ENCODE data around the gene UBE2L3. TPM values are rescaled to one million over a fixed set of nuclear protein-coding genes. Genes with fewer than 3 reads are reported as not detected.

UBE2L3 gene
- total and polyA plus RNA-seq, 2 donors (not counting 1 experiment from before 2014, with no cell fraction given), result 13.5 to 30.9 TPM

DNA sequence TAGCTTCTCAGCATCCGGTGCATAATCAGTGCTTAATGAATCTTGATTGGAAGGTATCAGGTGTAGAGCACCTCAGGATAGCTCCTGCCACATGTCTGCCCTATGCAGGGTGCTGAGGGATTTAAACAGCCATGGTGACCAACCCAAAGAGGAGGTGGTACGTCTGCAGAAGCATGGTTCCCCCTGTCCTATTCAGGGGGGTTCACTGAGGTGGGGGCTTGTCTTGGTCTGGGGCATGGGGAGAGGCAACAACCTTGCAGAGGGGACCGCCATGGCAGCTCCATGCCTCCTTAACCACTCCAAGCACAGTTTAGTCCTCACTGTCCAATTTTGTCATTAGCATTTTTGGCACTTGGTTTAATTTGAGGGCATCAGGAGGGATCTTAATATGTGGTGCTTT lies 24.9 kb downstream of the UBE2L3 start:
- peaks cover 0 to 53% of the 10 kb centered on the region in 2 experiments for H3K36me3 ChIP-seq (replicated peaks in 1 of 2; ENCODE audit: control extremely low read depth in 1 of 2, control insufficient read depth in 1 of 2, extremely low read depth in 1 of 2, insufficient read depth in 2 of 2, low read length in 1 of 2)
- no peaks in the 10 kb centered on the region for H3K9me3 Mint-ChIP-seq (ENCODE audit: insufficient read depth)

More for the DNA sequence above, 24.9 kb downstream of the UBE2L3 start:
- 100% methylated on average over 1 of the region's 3 CpGs for WGBS (ENCODE audit: insufficient coverage)
- peaks cover 0 to 5% (median 0%) of the 10 kb centered on the region in 3 donors for H3K9me3 ChIP-seq (ENCODE audit: control extremely low read depth in 1 of 3, control insufficient read depth in 2 of 3, insufficient read depth in 1 of 3, low read length in 2 of 3)
- H3K9ac ChIP-seq (ENCODE audit: low read length), result no peak overlapping the region
- peaks cover 100% of the 10 kb centered on the region for H4K20me1 ChIP-seq (ENCODE audit: control insufficient read depth, insufficient read depth, low read length, poor library complexity, severe bottlenecking)
- intact Hi-C loops (cut with micrococcal nuclease), result no loop called here
- TF ChIP-seq EZH2 (IDR thresholded peaks at IDR 0.05; ENCODE audit: borderline replicate concordance, insufficient read depth, low read depth, low read length, poor library complexity, severe bottlenecking), result no peak
- TF ChIP-seq, protein P1, sequence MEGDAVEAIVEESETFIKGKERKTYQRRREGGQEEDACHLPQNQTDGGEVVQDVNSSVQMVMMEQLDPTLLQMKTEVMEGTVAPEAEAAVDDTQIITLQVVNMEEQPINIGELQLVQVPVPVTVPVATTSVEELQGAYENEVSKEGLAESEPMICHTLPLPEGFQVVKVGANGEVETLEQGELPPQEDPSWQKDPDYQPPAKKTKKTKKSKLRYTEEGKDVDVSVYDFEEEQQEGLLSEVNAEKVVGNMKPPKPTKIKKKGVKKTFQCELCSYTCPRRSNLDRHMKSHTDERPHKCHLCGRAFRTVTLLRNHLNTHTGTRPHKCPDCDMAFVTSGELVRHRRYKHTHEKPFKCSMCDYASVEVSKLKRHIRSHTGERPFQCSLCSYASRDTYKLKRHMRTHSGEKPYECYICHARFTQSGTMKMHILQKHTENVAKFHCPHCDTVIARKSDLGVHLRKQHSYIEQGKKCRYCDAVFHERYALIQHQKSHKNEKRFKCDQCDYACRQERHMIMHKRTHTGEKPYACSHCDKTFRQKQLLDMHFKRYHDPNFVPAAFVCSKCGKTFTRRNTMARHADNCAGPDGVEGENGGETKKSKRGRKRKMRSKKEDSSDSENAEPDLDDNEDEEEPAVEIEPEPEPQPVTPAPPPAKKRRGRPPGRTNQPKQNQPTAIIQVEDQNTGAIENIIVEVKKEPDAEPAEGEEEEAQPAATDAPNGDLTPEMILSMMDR (IDR thresholded peaks at IDR 0.05), result no peak
- ChIA-PET CTCF (interaction anchor here (0.9 kb wide), 1 partner anchor 37 kb away, joined by 3 read pairs; no protein-coding TSS in a partner anchor), POLR2A (no interaction called here)
- Mint-ChIP-seq H3K4me1 (peaks cover 59% of the 10 kb centered on the region), H3K27me3 (no peaks in the 10 kb centered on the region), H3K27ac (no peak overlapping the region), H3K4me3 (no peak overlapping the region)
- no peak overlapping the region for H2AFZ ChIP-seq (ENCODE audit: insufficient read depth, low read depth, low read length, poor library complexity, severe bottlenecking)
- no peak overlapping the region for H3K27ac ChIP-seq (ENCODE audit: low read length in 2 of 2)
- peaks cover 97% of the 10 kb centered on the region for H3K79me2 ChIP-seq (ENCODE audit: control insufficient read depth, insufficient read depth, low read length)
- DNase-seq (no peak), ATAC-seq (ENCODE audit: low read depth) (no peak)
- H3K27me3 ChIP-seq (replicated peaks in 1 of 4; ENCODE audit: control extremely low read depth in 1 of 4, control insufficient read depth in 3 of 4, insufficient read depth in 4 of 4, low read length in 3 of 4), result no peaks in the 10 kb centered on the region
- peaks cover 33 to 44% of the 10 kb centered on the region in 2 donors for H3K4me1 ChIP-seq (ENCODE audit: control insufficient read depth in 2 of 2, insufficient read depth in 2 of 2, low read length in 2 of 2)
- no peak overlapping the region for H3K4me3 ChIP-seq (ENCODE audit: control extremely low read depth in 1 of 5, extremely low read depth in 1 of 5, insufficient read depth in 1 of 5, low read depth in 2 of 5, low read length in 4 of 5)
- no peak overlapping the region for H3K4me2 ChIP-seq (replicated peaks; ENCODE audit: low read depth, low read length, poor library complexity, severe bottlenecking)
